Activated T-cell treated with anti-CD3 and anti-CD28 coated beads for 24 hours (primary cell): ENCODE results near the gene TM4SF18.

Source experiments
- DNase-seq: peaks from one replicate; pipeline ENCODE4 v3.0.0-alpha.2; 2020; ENCODE audit warnings: low read depth

The TM4SF18 gene

DNA sequence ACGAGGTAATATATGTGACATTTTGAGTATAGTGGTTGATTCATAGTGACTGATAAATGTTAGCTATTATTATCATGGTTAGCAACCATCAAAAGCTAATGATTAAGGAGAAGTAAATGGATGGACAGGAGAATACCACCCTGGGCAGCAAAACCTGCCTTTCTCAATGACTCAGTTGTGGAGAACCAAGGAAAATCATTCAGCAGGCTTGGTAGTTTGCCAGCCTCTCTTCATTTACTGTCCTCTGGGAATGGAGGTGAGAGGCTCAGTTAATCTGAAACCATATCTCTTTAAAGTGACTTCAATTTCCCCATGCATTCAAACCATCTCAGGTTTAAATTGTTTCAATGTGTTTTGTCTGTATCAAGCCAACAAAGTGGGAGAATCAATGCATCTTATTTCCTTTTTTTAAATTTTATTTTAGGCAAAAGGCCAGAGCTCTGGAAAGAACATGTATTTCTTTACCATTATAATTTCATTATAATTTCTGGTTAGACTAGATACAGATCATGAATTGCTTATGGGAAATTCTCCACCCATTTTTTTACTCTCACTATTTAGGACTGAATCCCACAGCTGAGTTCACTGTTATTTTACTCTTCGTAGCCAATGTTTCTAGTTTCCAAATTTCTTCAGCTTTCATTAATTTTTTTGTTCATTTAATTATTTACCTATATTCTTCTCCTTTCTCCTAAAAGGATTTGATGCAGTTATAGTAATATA lies 2.7 kb downstream of the TM4SF18 start:
- DNase-seq, result no peak

DNA sequence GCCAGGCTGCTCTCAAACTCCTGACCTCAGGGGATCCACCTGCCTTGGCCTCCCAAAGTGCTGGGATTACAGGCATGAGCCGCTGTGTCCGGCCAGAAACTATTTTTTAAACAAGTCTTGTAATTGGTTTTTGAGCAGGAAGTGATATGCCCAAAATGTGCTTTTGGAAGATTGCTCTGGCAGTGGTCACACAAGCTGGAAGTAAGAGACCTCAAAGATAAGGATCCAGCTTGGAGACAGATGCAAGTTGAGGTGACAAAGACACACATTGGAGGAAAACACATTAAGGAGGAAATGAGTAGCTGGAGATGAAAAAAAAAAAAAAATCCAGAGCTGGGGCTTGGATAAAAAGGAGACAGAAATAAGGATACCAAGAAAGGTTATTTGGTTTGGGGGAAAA lies 6.3 kb downstream of the TM4SF18 start:
- no peak for DNase-seq

DNA sequence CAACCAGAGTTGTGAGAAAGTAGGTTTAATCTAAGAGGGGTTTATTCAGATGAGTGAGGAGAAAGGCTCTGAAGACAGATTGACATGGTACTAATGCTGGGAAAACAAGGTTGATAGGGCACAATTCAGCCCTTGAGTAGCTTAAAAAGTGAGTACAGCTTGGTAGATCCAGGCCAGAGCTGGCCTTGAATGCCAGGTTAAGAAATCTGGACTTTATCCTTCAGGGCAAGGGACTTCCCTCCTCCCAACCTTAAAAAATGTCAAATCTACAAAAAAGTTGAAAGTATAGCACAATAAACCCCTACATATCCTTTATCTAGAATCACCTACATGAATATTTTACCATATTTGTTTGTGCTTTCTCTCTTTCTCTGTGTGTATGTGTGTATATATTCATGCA lies 7.9 kb downstream of the TM4SF18 start:
- no peak for DNase-seq

DNA sequence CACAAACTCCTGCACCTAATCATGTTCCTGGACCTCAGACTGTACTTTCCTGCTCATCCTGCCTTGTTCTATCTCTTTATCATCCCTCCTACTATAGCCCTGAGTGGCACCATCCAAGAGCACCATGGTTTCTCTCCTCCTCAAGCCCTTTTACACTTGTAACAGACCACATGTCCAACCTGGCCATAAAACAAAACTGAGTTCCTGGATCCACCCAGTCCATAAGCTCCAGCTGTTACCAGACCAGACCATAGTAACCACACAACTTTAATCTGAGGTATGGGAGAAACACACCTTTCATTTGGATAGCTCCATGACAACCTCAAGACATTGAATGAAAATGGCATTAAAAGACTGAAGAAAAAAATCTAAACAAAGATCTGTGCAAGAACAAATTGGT lies 9.1 kb downstream of the TM4SF18 start:
- no peak for DNase-seq

DNA sequence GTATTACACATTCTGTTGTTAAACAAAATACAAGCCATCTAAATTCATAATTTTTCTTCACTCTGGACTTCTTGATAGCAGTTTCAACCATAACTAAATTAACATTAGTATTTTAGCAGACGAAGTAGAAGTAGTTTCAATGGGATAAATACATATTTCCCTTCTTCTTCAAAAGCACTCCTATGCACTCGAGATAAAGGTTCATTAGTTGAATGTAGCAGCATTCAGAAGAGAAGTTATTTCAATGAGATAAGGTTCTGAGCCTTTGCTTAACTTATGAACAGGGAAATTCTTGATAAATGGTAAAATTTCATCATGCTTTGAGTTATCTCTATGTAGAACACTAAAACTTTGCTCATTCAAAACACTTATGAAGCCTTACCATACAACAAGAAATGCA lies 11.8 kb downstream of the TM4SF18 start:
- DNase-seq, result no peak

DNA sequence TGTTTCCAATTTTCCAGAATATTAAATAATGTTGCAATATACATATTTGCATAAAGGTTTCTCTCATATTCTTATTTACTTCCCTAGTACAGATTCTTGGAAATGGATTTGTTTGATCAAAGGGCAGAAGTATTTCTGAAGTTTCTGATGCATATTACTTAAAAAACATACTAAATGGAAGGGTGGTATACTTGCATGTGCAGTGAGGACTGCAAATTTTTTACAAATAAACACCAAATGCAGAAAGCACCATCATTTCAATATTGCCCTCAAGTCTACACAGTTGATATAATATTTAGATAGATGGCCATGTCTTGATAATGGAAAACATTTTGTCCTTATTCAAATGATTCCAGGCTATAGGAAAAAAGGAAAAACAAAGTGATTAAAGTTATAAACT lies 12.3 kb downstream of the TM4SF18 start:
- no peak for DNase-seq

DNA sequence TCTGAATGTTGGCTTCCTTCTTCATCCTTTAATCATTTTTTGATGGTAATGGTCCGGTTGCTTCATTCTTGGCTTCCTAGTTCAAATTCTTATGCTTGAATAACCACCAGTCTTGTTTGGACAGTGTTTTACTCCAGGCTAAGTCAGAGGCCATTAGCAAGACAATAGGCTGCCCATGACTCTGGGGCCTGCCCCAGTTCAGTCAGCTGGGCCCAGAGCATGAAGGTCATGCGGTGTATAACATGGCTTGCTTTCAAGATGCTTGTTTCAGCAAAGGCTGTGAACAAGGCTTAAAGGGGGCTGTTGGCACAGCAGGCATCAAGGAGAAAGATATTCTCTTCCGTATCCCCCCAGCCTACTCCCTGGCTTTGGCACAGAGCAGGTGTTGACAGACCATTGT lies 13.7 kb downstream of the TM4SF18 start:
- no peak for DNase-seq

DNA sequence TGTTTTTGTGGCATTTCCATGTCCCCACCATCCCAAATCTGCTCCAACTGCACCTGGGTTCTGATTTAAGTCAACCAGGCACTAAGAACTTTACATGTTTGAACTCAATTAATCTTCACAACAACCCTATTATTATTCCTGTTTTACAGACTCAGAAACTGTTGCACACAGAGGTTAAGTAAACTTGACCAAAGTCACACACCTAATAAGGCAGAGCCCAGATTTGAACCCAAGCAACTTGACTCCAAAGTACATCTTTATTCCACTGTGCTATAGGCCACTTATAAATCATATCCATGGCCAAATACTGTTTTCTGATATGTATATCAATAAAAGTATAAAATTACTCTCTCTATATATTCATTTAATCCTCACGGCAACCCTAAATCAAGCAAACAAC lies 16.4 kb downstream of the TM4SF18 start:
- DNase-seq, result no peak

DNA sequence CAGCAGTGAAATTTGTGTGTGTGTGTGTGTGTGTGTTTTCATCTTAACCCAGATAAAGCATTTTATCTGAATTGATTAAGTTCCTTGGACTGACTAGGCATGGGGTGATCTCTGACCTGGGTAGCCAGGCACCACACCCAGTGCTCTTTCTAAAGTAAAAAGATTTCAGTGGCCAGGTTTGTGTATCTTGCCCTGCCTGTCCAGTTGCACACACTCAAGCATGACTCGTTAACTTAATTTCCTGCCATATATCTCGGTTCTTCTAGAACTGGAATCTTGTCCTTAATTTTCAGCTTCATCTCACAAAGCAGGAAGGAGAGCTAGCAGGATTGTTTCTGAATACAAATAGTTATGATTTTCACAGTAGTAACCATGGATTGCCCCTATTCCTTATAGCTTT lies 17.0 kb downstream of the TM4SF18 start:
- DNase-seq, result no peak

DNA sequence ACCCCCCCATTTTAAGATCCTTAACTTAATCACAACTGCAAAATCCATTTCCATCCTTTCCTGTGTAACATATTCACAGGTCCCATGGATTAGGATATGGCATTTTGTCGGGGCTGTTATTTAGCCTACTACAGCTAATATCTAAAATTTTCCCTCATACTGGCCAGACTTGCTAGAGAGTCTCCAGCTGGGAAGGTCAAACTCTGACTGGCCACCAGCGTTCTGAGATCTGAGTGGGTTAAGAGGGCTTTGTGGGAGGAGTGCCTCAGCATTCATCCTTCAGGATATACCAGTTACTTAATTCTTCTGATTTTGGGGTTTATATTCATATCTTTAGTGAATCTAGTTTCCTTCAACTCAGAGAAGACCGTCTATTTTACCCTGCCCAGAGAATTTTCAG lies 17.7 kb downstream of the TM4SF18 start:
- DNase-seq, result no peak

DNA sequence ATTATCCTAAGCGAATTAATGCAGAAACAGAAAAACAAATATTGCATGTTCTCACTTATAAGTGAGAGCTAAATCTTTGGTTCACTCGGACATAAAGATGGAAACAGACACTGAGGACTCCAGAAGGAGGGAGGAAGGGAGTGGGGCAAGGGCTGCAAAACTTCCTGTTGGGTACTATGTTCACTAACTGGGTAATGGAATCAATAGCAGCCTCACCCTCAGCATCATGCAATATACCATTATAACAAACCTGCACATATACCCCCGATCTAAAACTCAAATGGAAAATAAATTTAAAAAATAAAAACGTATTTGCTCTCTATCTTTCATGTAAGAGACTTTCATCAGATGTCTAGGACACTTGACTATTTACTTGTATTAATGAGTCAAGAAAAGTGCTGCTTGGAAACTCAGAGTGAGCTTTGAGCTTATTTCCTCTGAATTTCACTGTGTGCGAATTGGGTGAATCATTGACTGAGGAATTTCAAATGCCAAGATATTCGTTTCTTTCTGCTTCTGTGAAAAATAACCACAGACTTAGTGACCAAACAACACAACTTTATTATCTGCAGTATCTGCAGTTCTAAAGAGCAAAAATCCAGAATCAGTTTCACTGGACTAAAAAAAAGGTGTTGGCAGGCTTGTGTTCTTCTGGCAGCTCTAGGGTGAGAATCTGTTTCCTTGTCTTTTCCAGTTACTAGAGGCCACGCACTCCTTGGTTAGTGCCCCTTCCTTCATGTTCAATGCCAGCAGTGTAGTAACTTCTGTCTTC lies 18.4 kb downstream of the TM4SF18 start:
- DNase-seq, result no peak

DNA sequence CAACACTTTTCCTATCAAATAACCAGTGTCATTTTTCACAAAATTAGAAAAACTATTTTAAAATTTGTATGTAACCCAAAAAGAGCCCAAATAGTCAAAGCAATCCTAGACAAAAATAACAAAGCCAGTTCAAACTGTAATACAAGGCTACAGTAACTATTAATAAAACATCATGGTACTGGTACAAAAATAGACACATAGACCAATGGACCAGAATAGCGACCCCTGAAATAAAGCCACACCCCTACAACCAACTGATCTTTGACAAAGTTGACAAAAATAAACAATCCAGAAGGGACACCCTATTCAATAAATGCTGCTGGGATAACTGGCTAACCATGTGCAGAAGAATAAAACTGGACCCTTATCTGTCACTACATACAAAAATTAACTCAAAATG lies 19.9 kb downstream of the TM4SF18 start:
- no peak for DNase-seq

DNA sequence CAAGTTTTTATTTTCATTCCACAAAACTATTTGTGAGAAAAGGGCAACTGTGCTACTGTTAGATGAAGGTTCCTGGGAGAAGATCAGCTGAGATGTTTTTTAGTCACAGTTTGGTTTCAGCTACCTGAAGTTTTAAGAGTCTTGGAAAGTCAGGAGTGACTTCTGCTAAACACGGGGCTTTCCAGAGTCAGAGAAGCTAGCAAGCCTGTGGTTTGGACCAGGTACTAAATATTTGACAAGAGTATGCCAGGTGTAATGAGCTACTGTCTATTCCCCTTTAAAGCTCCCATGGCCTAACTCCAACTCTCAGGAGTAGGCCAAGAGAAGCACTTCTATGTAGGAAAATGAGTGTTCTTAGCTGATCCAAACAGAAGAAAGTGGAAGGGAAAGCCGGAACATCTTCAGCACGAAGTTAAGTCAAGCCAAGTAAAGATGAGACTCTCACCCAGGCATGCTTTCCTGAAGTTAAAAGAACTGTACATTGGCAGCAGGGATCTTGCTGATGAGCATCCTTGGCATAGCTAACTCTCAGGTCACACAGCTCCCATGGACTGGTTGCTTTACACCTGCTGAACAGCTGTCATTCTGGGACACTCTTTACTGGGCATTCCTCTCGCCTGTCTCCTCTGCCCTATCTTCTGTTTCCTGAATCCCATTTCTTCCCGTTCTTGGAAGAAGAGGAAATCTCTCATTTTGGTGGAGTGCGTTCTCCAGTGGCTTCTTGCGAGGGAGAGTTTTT lies 22.5 kb downstream of the TM4SF18 start:
- DNase-seq, result no peak

DNA sequence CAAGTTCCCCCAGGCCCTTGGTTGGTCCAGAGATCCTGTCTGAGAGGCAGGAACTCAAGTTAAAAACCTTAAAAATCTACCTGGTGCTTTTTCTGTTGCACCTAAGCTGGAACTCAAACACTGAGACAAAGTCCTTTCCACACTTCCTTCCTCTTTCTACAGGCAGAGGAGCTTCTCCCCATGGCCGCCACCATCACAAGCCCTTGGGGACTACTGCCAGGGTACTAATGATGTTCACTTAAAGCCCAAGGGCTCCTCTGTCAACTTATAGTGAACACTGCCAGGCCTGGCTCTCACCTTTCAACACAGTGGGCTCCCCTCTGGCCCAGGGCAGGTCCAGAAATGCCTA lies 26.0 kb downstream of the TM4SF18 start:
- no peak for DNase-seq

DNA sequence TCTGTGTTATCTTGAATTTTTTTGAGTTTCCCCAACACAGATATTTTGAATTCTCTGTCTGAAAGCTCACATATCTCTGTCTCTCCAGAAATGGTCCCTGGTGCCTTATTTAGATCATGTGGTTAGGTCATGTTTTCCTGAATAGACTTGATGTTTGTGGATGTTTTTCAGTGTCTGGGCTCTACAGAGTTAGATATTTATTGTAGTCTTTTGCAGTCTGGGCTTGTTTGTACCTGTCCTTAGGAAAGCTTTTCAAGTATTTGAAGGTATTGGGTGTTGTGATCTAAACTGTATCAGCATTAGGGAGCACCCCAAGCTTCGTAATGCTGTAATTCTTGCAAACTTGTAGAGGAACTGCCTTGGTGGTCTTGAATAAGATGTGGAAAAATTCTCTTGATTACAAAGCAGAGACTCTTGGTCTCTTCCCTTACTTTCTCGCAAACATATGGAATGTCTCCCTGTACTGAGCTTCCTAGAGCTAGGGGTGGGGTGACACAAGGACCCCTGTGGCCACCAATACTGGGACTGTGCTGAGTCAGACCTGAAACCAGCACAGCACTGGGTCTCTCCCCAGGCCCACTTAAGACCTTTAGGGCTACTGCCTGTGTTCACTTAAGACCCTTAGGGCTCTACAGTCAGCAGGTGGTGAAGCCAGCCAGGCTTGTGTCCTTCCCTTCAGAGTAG lies 26.5 kb downstream of the TM4SF18 start:
- no peak for DNase-seq

DNA sequence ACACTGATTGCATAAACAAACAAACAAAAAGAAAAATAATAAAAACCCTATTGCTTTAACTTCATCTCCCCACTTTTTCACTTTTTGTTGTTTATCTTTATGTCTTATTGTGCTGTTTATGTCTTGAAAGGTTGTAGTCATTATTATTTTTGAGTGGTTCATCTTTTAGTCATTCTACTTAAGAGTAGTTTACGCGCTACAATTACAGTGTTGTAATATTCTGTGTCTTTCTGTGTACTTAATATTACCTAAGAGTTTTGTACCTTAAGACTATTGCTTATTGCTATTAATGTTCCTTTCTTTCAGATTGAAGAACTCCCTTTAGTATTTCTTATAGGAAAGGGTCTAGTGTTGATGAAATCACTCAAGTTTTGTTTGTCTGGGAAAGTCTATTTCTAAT lies 28.1 kb downstream of the TM4SF18 start:
- DNase-seq, result no peak

DNA sequence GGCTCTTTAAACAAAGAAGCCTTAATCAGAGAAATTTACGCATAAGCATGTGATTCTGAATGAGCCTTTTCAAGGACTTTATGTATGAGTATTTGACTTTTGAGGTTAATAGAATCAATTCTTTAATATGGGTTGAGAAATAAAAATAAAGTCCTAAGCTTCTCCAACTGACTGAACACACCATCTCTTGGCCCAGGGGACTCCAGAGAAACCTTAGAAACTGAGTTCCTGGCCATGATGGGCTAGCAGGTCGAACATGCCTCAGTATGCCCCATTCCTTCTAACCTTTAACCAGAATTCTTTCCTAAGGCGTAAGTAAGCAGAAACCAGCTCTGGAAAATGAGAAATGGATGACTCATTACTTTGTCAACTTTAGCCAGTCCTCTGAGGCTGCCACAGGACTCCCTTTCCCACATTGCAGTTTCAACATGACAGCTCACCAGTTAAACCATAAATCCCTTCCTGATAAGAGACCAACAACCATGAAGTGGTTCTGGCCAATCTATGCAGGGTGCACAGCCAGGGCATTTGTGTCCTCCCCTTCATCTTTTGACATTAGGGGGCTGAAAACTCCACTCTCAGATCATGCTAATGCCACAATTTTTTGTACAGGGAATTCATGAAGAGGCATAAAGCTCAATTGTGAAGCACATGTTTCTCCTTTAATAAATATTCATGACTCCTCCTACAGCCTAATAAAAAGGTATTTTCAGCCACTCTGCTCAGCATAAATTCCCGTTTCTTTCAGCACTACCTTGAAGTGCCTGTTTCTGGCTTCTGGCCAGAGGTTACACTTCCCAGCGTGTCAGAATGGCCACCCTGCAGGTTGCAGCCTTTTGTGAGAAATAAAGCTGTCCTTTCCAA lies 33.3 kb downstream of the TM4SF18 start:
- no peak for DNase-seq

DNA sequence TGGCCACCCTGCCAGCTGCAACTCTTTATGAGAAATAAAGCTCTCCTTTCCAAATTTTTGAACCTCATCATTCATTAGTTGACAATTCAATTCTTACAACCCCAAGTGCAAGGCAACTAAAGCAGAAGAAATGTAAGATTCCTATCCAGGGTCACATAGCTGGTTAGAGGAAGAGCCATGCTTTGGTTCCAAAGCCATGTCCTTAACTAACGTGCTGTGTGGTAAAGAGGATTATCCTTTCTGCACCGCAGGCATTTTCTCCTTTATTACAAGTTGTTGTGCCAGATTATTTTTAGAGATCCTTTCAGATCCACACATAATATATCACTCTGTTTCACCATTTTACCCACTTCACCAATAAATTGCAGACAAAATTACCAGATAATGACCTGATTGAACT lies 36.5 kb downstream of the TM4SF18 start:
- DNase-seq, result no peak

DNA sequence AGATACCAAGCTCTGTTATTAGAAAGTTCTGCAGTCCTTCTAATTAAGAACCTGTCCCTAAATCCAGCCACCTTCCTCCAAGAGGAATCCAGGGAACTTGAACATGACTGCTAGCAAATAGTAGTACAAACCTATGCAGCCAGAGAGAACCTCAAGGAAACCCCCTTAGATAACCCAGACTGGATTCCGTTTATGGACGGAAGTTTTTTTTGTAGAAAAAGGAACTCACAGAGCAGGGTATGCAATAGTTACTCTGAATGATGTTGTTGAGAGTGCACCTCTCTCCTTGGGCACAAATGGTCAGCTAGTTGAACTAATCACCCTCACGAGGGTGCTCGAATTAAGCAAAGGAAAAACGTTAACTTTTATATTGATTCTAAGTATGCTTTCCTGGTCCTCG lies 40.8 kb downstream of the TM4SF18 start:
- DNase-seq, result no peak

DNA sequence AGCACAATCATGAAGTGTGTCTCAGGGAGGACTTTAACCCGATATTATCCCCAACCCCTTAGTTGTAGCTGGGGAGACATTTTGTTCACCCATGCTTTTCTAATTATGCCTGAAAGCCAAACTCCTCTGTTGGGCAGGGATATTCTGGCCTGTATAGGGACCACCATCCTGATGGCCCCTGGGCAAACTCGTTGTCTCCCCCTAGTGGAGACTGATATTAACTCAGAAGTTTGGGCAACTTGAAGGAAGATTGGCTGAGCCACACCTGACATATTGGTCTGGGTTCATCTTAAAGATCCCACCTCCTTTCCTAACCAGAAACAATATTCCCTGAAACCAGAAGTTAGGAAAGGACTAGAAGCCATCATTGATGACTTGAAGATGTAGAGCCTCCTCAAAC lies 42.3 kb downstream of the TM4SF18 start:
- DNase-seq, result no peak

DNA sequence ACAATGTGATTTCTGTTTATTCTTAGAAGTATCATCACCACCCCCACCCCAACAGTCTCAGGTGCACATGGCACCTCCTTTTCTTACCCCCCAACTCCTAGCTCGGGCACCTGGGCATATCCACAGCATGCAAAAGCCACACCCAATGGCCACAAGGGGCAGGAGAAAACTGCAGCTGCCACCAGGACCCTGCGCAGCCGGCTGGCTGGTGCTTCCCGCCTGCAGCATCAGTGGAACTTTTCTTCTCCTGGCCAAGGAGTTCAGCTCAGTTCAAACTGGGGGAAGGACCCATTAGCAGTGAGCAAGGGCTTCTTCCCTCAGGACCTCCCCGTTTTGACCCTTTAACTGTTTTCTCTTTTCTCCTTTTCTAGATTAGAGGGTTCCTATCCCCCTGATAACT lies 44.8 kb downstream of the TM4SF18 start:
- no peak for DNase-seq

DNA sequence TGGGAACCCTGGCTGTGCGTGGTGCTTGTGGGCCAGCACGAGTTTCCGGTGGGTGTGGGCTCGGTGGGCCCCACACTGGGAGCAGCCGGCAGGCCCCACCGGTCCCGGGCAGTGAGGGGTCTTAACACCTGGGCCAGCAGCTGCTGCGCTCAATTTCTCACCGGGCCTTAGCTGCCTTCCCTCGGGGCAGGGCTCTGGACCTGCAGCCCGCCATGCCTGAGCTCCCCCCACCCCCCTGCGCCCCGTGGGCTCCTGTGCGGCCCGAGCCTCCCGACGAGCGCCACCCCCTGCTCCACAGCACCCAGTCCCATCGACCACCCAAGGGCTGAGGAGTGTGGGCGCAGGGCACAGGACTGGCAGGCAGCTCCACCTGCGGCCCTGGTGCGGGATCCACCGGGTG lies 49.4 kb downstream of the TM4SF18 start:
- no peak for DNase-seq
